Measurements from ENCODE around the gene TPBGL. TPM values are rescaled to one million over a fixed set of nuclear protein-coding genes. Genes with fewer than 3 reads are reported as not detected.

Gene TPBGL
- polyA plus RNA-seq, 4 donors, result 0.13 to 0.21 (median 0.16) TPM

- DNase-seq (ENCODE audit: low read depth in 4 of 4, low spot score in 3 of 4), result no peak
These were observed 4.9 kb downstream of the TPBGL start for GRCh38 chr11:75245356-75246005.

DNA sequence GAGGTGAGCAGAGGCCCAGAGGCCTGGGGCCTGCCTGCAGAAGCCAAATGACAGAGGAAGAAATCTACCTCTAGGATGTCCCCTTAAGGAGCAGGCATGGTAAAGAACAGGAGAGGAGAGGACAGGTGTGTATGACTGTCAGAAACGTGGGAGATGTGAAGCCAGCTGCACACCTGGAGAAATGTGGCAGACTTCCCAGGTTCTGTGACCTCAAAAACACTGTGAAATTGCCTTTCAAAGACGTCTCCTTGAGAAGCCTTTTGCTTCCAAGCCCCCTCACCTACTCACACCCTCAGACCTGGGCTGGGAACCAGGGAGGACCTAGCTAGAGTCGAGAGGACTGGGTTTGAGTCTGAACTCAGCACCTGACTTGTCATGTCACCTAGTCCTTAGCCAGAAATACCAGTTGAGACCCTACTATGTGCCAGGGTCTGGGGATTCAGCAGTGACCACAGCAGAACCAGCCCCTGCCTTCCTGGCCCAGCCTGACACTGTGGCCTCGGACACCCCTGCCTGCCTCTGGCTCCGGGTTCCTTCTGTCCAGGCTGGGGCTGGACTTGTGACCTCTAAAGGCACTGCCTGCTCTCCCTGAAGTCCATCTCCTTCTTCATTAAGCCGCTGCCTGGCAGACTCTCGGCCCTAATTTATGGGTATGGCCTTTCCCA, 5.6 kb downstream of the TPBGL start:
- DNase-seq (ENCODE audit: low read depth in 4 of 4, low spot score in 3 of 4), result no peak

- no peak for DNase-seq (ENCODE audit: low read depth in 4 of 4, low spot score in 3 of 4)
These were observed 6.2 kb downstream of the TPBGL start for GRCh38 chr11:75246671-75247350.

- DNase-seq (ENCODE audit: low read depth in 4 of 4, low spot score in 3 of 4), result no peak
These were observed 8.3 kb downstream of the TPBGL start for GRCh38 chr11:75248924-75249256.

GRCh38 chr11:75249704-75250103, 9.1 kb downstream of the TPBGL start:
- no peak for DNase-seq (ENCODE audit: low read depth in 4 of 4, low spot score in 3 of 4)

- no peak for DNase-seq (ENCODE audit: low read depth in 4 of 4, low spot score in 3 of 4)
These were observed 13.8 kb downstream of the TPBGL start for GRCh38 chr11:75254326-75254725.

DNA sequence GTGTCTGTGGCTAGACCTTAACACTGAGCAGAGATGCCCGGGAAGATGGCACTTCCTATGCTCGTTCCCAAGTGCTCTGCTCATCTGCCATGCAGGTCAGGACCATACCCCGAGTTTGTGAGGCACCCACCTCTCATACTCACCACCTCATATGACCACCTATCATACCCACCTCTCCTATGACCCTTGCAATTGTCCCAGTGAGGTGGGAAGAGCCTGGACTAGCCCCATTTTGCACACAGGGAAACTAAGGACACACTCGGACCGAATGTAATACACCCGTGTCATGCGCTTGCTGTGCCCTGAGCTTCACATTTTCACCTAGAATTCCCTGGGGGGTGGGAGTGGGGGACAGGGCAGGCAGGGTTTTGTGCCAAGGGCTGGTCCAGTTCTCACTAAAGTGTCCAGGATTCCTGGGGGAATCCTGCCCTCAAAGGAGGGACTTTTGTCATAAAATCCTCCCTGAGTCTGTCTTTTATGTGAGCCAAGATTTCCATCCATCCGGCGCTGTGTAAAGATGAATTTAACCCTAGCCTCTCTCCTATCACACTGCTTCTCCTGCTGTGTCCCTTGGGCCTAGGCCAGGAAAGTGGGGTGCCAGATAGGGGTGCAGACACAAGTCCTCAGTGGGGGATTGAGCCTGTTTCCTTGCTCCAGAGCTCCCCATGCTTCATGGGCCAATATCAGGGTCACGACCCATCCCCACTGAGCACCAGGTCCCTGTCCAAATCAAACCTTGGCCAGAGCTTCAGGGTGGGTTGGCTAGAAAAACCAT, 20.0 kb downstream of the TPBGL start:
- DNase-seq (ENCODE audit: low read depth in 4 of 4, low spot score in 3 of 4), result no peak

DNA sequence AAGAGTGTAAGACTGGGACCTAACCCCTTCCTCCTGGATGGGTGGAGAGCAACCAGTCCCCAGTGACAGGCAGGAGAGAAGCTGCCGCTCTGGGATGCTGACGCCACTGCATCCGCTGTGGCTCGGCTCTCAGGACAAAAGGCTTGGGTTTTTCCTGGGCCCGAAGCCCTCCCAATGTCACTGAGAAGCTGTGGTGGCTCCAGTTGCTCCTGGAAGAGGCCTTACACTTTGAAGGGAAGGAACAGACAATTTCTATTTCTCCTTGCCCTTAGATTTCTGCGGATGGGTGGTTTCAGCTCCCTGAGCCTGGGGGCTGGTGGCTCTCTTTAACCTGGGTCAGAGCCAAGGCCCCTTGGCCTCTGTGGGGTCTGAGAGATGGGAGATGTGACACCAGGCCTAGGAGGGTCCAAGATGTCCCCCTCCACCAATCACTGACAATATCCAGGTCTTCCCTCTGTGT, 21.4 kb downstream of the TPBGL start:
- no peak for DNase-seq (ENCODE audit: low read depth in 4 of 4, low spot score in 3 of 4)

- DNase-seq (ENCODE audit: low read depth in 4 of 4, low spot score in 3 of 4), result no peak
These were observed 21.9 kb downstream of the TPBGL start for GRCh38 chr11:75262436-75262835.

DNA sequence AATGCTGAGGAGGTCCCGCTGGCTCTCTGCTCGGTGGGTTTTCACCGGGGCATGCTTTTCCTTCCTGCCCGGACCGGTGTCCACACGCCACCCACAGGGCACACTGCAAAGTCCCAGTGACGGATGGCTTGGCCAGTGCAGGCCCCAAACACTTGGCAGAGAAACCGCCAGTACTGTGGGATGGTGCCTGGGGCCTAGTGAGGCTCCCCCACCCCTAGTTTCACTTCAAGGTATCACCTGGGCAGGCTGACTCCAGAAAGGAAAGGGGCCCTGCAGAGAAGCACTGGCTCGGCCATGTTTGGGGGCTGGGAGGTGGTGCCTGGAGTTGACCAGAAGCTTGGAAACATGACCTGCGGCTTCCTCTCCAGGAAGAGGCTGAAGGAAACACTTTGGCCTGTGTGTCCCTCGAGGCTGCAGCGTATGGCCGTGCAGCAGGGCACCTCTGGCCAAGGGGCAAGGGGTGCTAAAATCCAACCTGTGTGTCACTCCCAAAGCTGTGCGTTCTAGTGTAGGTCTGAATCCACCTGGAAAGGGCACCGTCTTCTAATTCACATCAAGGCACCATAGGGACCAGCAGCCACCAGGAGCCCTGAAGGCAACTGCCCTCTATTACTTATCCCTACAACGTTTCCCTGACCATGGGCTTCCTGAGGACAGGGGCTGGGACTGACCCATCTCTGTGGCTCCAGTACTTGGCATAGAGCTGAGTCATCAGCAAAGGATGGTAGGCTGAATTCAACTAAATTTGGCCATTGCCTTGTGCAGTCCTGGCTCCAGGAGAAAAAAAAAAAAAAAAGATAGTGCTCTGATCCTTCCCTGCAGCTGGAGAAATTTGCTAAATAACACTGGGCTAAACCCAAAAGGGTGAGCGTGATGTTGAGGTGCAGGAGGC, 22.6 kb downstream of the TPBGL start:
- DNase-seq (ENCODE audit: low read depth in 4 of 4, low spot score in 3 of 4), result no peak

DNA sequence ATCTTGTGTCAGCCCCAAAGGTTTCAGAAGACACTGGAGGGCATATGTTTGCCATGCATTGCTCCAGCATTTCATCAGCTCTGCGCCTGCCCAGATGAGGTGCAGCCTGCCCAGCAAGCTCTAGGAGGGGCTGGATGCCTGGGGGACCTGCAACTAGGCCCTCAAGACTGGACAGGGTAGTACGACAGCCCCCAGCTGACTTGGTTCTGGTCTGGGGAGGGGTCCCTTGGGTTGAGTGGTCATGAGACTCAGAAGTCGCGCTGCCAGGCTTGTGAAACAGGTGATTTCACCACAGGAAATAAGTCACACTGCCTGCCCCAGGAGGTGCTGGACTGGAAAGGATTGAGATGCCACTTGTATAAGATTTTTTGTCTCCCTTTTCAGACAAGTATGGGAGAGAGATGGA, 23.4 kb downstream of the TPBGL start:
- no peak for DNase-seq (ENCODE audit: low read depth in 4 of 4, low spot score in 3 of 4)

DNA sequence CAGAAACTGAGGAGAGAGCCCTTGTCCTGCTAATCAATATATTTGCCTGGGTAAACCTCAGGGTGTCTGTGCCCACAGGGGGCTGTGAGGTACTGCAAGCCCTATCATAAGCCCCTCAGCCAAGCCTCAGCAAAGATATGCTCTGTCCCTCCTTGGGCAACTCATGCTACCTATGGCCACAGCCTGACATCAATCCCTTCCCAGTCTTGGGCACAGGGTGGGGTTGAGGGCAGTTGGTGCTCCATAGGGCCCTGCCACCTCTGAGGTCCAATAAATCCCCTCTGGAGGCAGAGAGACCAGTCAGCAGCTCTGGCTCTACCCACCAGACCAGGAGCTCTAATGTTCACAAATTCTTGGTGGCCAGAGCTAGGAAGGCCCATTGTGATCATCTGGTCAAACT, 23.8 kb downstream of the TPBGL start:
- no peak for DNase-seq (ENCODE audit: low read depth in 4 of 4, low spot score in 3 of 4)

DNA sequence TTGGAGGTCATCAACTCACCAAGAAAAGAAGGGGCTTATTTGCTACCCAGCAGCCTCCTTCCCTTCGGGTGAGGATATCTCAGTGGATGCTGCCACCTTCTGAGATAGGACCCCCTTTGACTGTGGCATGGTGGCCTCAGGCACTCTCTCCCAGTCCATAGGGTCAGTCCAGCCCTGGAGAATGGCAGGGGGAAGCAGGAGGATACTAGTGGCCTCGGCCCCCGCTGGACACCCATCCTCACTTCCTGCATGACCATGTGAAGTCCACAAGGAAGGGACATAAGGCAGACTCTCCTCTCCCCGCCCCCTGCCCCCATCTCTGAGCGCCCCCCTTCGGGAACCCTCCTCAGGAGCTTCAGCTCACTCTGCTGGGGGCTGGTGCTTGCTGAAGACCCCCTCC, 24.4 kb downstream of the TPBGL start:
- no peak for DNase-seq (ENCODE audit: low read depth in 4 of 4, low spot score in 3 of 4)

GRCh38 chr11:75265851-75266531, 25.4 kb downstream of the TPBGL start:
- DNase-seq (ENCODE audit: low read depth in 4 of 4, low spot score in 3 of 4), result no peak

GRCh38 chr11:75267171-75267970, 26.8 kb downstream of the TPBGL start:
- DNase-seq (ENCODE audit: low read depth in 4 of 4, low spot score in 3 of 4), result no peak

DNA sequence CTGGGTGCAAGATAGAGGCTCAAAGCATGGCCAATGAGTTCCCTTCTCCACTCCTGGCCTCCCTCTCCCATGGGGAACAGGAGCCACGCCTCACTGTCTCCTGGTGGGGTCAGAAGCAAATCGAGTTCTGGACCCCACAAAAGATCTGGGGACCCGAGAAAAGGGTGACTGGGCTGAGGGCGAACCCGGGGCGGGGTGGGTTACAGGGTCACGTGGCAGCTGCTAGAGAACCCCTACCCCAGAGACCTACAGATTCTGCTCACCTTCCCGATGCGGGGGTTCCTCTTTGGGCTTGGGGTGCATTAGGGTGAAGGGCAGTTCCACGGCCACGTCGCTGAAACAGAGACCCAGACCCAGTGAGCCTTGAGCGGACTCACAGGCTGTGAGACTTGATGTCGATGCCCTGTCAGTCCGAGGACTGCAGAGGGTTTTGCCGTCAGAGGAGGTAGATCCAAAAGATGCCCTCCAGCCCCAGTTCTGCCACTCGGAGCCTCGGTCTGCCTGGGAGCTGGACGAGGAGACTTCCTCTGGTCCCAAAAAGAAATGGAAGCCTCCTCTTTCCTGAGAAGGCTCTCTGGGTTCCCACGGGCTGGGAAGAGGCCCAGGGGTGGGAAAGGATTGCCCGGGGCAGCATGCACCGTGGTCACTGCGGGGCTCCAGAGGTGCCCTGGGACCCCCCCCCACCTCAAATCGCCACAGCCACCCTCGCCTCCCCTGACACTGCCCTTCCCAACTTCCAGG, 28.2 kb downstream of the TPBGL start:
- DNase-seq (ENCODE audit: low read depth in 4 of 4, low spot score in 3 of 4), result no peak

DNA sequence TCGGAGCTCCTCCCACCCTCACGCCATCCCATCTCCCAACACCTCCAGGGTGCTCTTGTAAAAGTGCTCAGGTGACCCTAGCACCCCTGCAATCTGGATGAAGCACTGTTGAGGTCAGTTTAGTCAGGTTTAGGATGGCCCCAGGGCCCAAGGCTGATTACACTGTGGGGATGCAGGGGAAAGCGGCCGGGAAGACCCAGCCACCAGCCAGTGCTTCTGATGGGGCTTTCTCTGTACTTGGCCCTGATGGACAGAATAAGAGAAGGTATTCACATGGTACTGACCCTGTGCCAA, 28.7 kb downstream of the TPBGL start:
- DNase-seq (ENCODE audit: low read depth in 4 of 4, low spot score in 3 of 4), result no peak

DNA sequence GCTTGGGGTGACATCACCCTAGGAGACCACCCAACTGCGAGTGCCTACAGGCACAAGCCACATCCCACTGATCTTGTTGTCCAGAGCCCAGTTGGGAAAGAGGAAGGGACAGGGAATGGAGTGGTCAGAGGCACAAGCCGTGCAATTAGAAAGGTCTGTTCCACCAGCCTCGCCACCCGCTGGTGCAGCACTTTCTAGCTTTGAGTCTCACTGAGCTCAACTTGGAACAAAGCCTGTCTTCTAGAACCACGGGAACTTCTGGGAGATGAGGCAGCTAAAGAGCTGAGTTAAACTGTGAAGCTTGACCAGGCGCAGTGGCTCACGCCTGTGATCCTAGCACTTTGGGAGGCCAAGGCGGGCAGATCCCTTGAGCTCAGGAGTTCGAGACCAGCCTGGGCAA, 29.3 kb downstream of the TPBGL start:
- no peak for DNase-seq (ENCODE audit: low read depth in 4 of 4, low spot score in 3 of 4)

All from left renal pelvis (tissue), 4 donors.